K562 (cell line): ENCODE measurements around the gene CMIP. TPM values are rescaled to one million over a fixed set of nuclear protein-coding genes. Genes with fewer than 3 reads are reported as not detected.

Experiments
- ATAC-seq: fragments of 200-7000 bp; cut with Tn5 transposase; 3 replicates; pipeline ENCODE4 v1.9.1; 2020; ENCODE audit warnings: moderate library complexity
- BruUV-seq: library from RNA; stranded (reverse); fragments of 400-500 nt; replicated peaks from 2 replicates; lab custom pipeline; 2021; lab: Mats Ljungman, UMichigan
- CTCF ChIA-PET: fragments of 300-600 bp; formaldehyde crosslinking; extraction: SDS; loops from one replicate; lab custom pipeline; 2021; ENCODE audit warnings: low intra/inter-chr PET ratio; lab: Yijun Ruan, JAX
- POLR2A ChIA-PET: fragments of 300-600, 350-650 bp; sonication (Branson Sonifier 250); formaldehyde crosslinking; extraction: SDS; loops from one replicate; lab custom pipeline; 2021; ENCODE audit warnings: antibody characterized with exemption, inconsistent platforms; lab: Yijun Ruan, JAX
- DNase-seq, 4 experiments: peaks; one replicate each; pipeline versions ENCODE4 v3.0.0 to v3.0.0-alpha.2; 2011 to 2018; ENCODE audit warnings: low spot score in 3 of 4, mixed read lengths in 3 of 4; ENCODE audit errors: extremely low read depth in 1 of 4
- FAIRE-seq: peaks from 2 replicates; lab custom pipeline; 2011; peaks lifted over from hg19 to GRCh38; lab: Jason Lieb, UNC
- H2AFZ ChIP-seq: 2 replicates; pipeline ENCODE4 v1.6.0; 2011; ENCODE audit warnings: low read depth, low read length, control low read depth, inconsistent platforms
- H3K27ac ChIP-seq: fragments of 200-600 bp; 3 replicates; pipeline ENCODE4 v1.8.0; 2011; ENCODE audit warnings: low read depth, mild to moderate bottlenecking, control low read depth, inconsistent platforms, low read length, moderate library complexity, mixed read lengths; ENCODE audit errors: extremely low read depth
- H3K27me3 ChIP-seq, 2 experiments: fragments of 300-600 bp in 1 of 2; 2 replicates in 1 of 2; 3 replicates in 1 of 2; pipeline versions ENCODE4 v1.6.0 to v1.8.0; 2011; ENCODE audit warnings: inconsistent platforms in 2 of 2, low read length in 2 of 2, mild to moderate bottlenecking in 1 of 2, mixed read lengths in 1 of 2, moderate library complexity in 1 of 2; ENCODE audit not compliant: control insufficient read depth in 2 of 2, insufficient read depth in 2 of 2
- H3K36me3 ChIP-seq: fragments of 300-600 bp; 3 replicates; pipeline ENCODE4 v1.8.0; 2011; ENCODE audit warnings: mild to moderate bottlenecking, low read length, inconsistent platforms; ENCODE audit not compliant: control insufficient read depth, insufficient read depth
- H3K4me1 ChIP-seq, 2 experiments: fragments of 200-600 bp in 1 of 2; replicated peaks in 1 of 2; 2 replicates in 1 of 2; 3 replicates in 1 of 2; pipeline versions ENCODE4 v1.5.1 to v1.8.0; 2011; ENCODE audit warnings: inconsistent platforms in 2 of 2, low read length in 2 of 2, mild to moderate bottlenecking in 1 of 2, mixed read lengths in 1 of 2, moderate library complexity in 1 of 2; ENCODE audit not compliant: control insufficient read depth in 2 of 2, insufficient read depth in 2 of 2
- H3K4me2 ChIP-seq: 2 replicates; pipeline ENCODE4 v1.6.1; 2011; ENCODE audit warnings: low read length, control low read depth, inconsistent platforms, mixed read lengths; ENCODE audit not compliant: insufficient read depth
- H3K4me3 ChIP-seq: fragments of 200-600 bp; sonication (generic), shearing (Covaris generic); 2 replicates; pipeline ENCODE4 v1.5.1; 2016; ENCODE audit warnings: control low read depth, inconsistent platforms
- H3K79me2 ChIP-seq: fragments of 200-600 bp; 3 replicates; pipeline ENCODE4 v1.8.0; 2011; ENCODE audit warnings: low read length, inconsistent platforms; ENCODE audit not compliant: control insufficient read depth, insufficient read depth
- H3K9ac ChIP-seq, 2 experiments: 2 replicates each; pipeline versions ENCODE4 v1.6.0 to v1.6.1; 2011; ENCODE audit warnings: low read depth in 2 of 2, low read length in 2 of 2, control low read depth in 1 of 2, inconsistent platforms in 1 of 2, mild to moderate bottlenecking in 1 of 2, mixed read lengths in 1 of 2; ENCODE audit not compliant: insufficient read depth in 1 of 2
- H3K9me1 ChIP-seq: one replicate; pipeline ENCODE4 v1.6.0; 2011; ENCODE audit warnings: inconsistent platforms, mild to moderate bottlenecking, low read length, moderate library complexity; ENCODE audit not compliant: control insufficient read depth, insufficient read depth
- H3K9me3 ChIP-seq: replicated peaks from 2 replicates; pipeline ENCODE4 v1.5.1; 2011; ENCODE audit warnings: low read depth, low read length, inconsistent platforms; ENCODE audit not compliant: control insufficient read depth, insufficient read depth
- H4K20me1 ChIP-seq: replicated peaks from 2 replicates; pipeline ENCODE4 v1.6.1; 2011; ENCODE audit warnings: low read length, inconsistent platforms, mixed read lengths; ENCODE audit not compliant: control insufficient read depth, insufficient read depth
- CCAR2 ChIP-seq: fragments of 200-400 bp; formaldehyde crosslinking; IDR thresholded peaks from 2 replicates; pipeline ENCODE4 v1.6.1; 2017; ENCODE audit warnings: mild to moderate bottlenecking, low read depth, low read length
- FOXP1 ChIP-seq: sonication (generic); formaldehyde crosslinking; IDR thresholded peaks from 2 replicates; pipeline ENCODE4 v1.8.0; 2022; ENCODE audit warnings: mild to moderate bottlenecking, missing genetic modification reagents
- FUS ChIP-seq: fragments of 200-400 bp; formaldehyde crosslinking; optimal IDR thresholded peaks from 2 replicates; pipeline ENCODE3; 2017; ENCODE audit warnings: low read depth, low read length
- PHTF2 ChIP-seq: fragments of 250-450 bp; sonication (Bioruptor Pico); IDR thresholded peaks from 2 replicates; pipeline ENCODE4 v1.5.0; 2021; ENCODE audit warnings: mild to moderate bottlenecking
- POLR2G ChIP-seq: fragments of 200-400 bp; formaldehyde crosslinking; IDR thresholded peaks from 2 replicates; pipeline ENCODE4 v1.6.1; 2017; ENCODE audit warnings: low read depth, mild to moderate bottlenecking, antibody characterized with exemption, low read length, moderate library complexity
- RBM25 ChIP-seq: fragments of 200-400 bp; formaldehyde crosslinking; IDR thresholded peaks from 2 replicates; pipeline ENCODE4 v1.6.1; 2018; ENCODE audit warnings: low read length, low read depth, moderate library complexity; ENCODE audit not compliant: severe bottlenecking
- SMAD2 ChIP-seq: fragments of 150-350 bp; IDR thresholded peaks from 2 replicates; pipeline ENCODE4 v1.6.1; 2014; ENCODE audit warnings: low read depth, mild to moderate bottlenecking, low read length
- SMARCC2 ChIP-seq: fragments of 450-650 bp; IDR thresholded peaks from 2 replicates; pipeline ENCODE4 v1.6.1; 2017; ENCODE audit warnings: antibody characterized with exemption, moderate library complexity, mild to moderate bottlenecking, low read depth
- STAT6 ChIP-seq: sonication (generic); formaldehyde crosslinking; IDR thresholded peaks from 2 replicates; pipeline ENCODE4 v1.8.1; 2023; ENCODE audit warnings: mild to moderate bottlenecking, missing genetic modification reagents
- SUPT5H ChIP-seq: fragments of 450-650 bp; IDR thresholded peaks from 2 replicates; pipeline ENCODE4 v1.6.1; 2016
- USF1 ChIP-seq: sonication (generic); formaldehyde crosslinking; IDR thresholded peaks from 2 replicates; pipeline ENCODE4 v1.9.0; 2022; ENCODE audit warnings: mild to moderate bottlenecking, missing genetic modification reagents
- YBX1 ChIP-seq: fragments of 450-650 bp; IDR thresholded peaks from 2 replicates; pipeline ENCODE4 v1.7.1; 2016; ENCODE audit warnings: mild to moderate bottlenecking
- ZBTB49 ChIP-seq: sonication (generic); formaldehyde crosslinking; IDR thresholded peaks from 2 replicates; pipeline ENCODE4 v1.8.0; 2022; ENCODE audit warnings: missing genetic modification reagents, mild to moderate bottlenecking, borderline replicate concordance
- ZNF121 ChIP-seq: sonication (generic); formaldehyde crosslinking; conservative IDR thresholded peaks from 2 replicates; pipeline ENCODE4 v1.8.0; 2022; ENCODE audit warnings: missing genetic modification reagents
- ZNF57 ChIP-seq: fragments of 450-650 bp; formaldehyde crosslinking; IDR thresholded peaks from 2 replicates; pipeline ENCODE4 v1.4.0; 2020; ENCODE audit warnings: mild to moderate bottlenecking, moderate library complexity
- WGBS: fragments of 100-300 bp; shearing (Covaris generic); methylation state at CpG from one replicate; pipeline ENCODE4 v1.1.6; 2016; ENCODE audit warnings: low coverage, mixed read lengths; ENCODE audit not compliant: insufficient coverage; ENCODE audit errors: missing lambda C conversion rate; 5-methylcytosine and 5-hydroxymethylcytosine counted together
- in situ Hi-C: fragments of 300-500 bp; cut with MboI; formaldehyde crosslinking; loops from 4 replicates; pipeline ENCODE4 v1.15.0; 2018; ENCODE audit warnings: inconsistent platforms, mixed read lengths
- intact Hi-C: fragments of 100-400 bp; cut with micrococcal nuclease; formaldehyde crosslinking; loops from 2 replicates; pipeline ENCODE4 v1.14.2; 2022
- polyA plus RNA-seq, 8 experiments: library from polyadenylated mRNA; depleted of rRNA in 4 of 8; stranded (reverse) in 5 of 8; unstranded in 3 of 8; fragments of >200 nt; fragmentation: Nextera tagmentation in 2 of 8; fragmentation: Illumina TruSeq in 1 of 8; extraction: Ambion mirVana in 2 of 8; extraction: Trizol in 1 of 8; gene quantifications; 2 replicates each; pipeline versions ENCODE4 v1.2.1 to v1.2.3, GENCODE V29; 2011 to 2014; ENCODE audit warnings: inconsistent platforms in 1 of 8, missing spikeins in 1 of 8
- total RNA-seq, 7 experiments: library from RNA; depleted of rRNA in 6 of 7; stranded (reverse); fragments of >200 nt in 6 of 7; fragmentation: Illumina TruSeq in 2 of 7; extraction: Trizol in 2 of 7; gene quantifications; 2 replicates each; pipeline versions ENCODE4 v1.2.1 to v1.2.3, GENCODE V29; 2011 to 2021; ENCODE audit warnings: low replicate concordance in 1 of 7

The CMIP gene
- total and polyA plus RNA-seq, 9 of the 15 experiments (the other 6 are each of a cell fraction or from before 2014, with no cell fraction given), result 0.94 to 82.5 (median 10.3) TPM

GRCh38 chr16:81477697-81478693, 33.4 kb downstream of the CMIP start:
- in situ Hi-C loops (no loop called here), intact Hi-C loops (no loop called here)
- DNase-seq, result no peak
- Histone ChIP-seq H3K79me2 (peaks cover 92% of the 10 kb centered on the region), H3K27ac (peak overlapping the region; percentile 4; the same call in 1 of the 3 replicates), H3K9me1 (peaks cover 6% of the 10 kb centered on the region), H3K9me3 (no peaks in the 10 kb centered on the region), H3K4me1 (peaks cover 54 to 57% of the 10 kb centered on the region in 2 experiments), H3K4me3 (no peak overlapping the region), H3K36me3 (peaks cover 46% of the 10 kb centered on the region; the same call in 2 of the 3 replicates), H3K9ac (peak overlapping the region in 1 of 2 experiments; percentile 76; a peak in 2 of 4 replicates), H3K4me2 (no peak overlapping the region), H2AFZ (no peak overlapping the region), H3K27me3 (no peaks in the 10 kb centered on the region), H4K20me1 (peaks cover 7% of the 10 kb centered on the region; the same call in 1 of the 2 replicates)
- no TSS peak for BruUV-seq
- no peak for ATAC-seq
- ChIA-PET POLR2A (interaction anchor here (0.6 to 3.2 kb wide), 5 partner anchors 7 to 43 kb away, joined by 3 to 8 read pairs (median 5); no protein-coding TSS in a partner anchor), CTCF (no interaction called here)
- FAIRE-seq, result no peak
- 73% methylated on average over 19 of the region's 19 CpGs for WGBS
- no peak for TF ChIP-seq ZBTB49
- TF ChIP-seq SUPT5H, result no peak
- TF ChIP-seq RBM25, result no peak
- no peak for TF ChIP-seq FOXP1
- TF ChIP-seq USF1 (CRISPR knock-in tag), result peak; percentile 33; the same call in 1 of the 2 replicates
- TF ChIP-seq SMAD2, result no peak
- no peak for TF ChIP-seq YBX1
- no peak for TF ChIP-seq SMARCC2
- TF ChIP-seq CCAR2, result no peak
- TF ChIP-seq STAT6 (CRISPR knock-in tag), result no peak
- no peak for TF ChIP-seq PHTF2 (CRISPR knock-in tag)
- no peak for TF ChIP-seq ZNF57 (CRISPR knock-in tag)
- no peak for TF ChIP-seq FUS
- no peak for TF ChIP-seq ZNF121 (CRISPR knock-in tag)
- TF ChIP-seq POLR2G, result 0 out of 2 replicates have a peak, but pooled peaks have one; percentile 24
